A673 (cell line): ENCODE measurements around the gene SNED1. TPM values are rescaled to one million over a fixed set of nuclear protein-coding genes. Genes with fewer than 3 reads are reported as not detected.

Experiments used
- BruUV-seq: library from RNA; stranded (reverse); fragments of 400-500 nt; replicated peaks from 2 replicates; lab custom pipeline; 2021; lab: Mats Ljungman, UMichigan
- CTCF ChIA-PET: fragments of 300-600 bp; sonication (Branson Sonifier 250); formaldehyde crosslinking; loops from one replicate; lab custom pipeline; 2022; ENCODE audit warnings: antibody characterized with exemption; lab: Charles Lee
- POLR2A ChIA-PET: fragments of 300-600 bp; sonication (Branson Sonifier 250); formaldehyde crosslinking; loops from one replicate; lab custom pipeline; 2022; ENCODE audit warnings: antibody characterized with exemption; ENCODE audit not compliant: low non-redundant PET; lab: Charles Lee
- DNase-seq: peaks from one replicate; pipeline ENCODE4 v3.0.0-alpha.2; 2015; ENCODE audit warnings: low spot score
- H3K27ac ChIP-seq: fragments of 200-600 bp; sonication (generic); 2 replicates; pipeline ENCODE4 v1.5.1; 2016; ENCODE audit warnings: mixed run types, low read depth, mild to moderate bottlenecking, mixed read lengths, antibody characterized with exemption, low read length; ENCODE audit not compliant: poor library complexity, severe bottlenecking
- H3K27me3 ChIP-seq: fragments of 200-600 bp; sonication (generic); replicated peaks from 2 replicates; pipeline ENCODE4 v1.6.1; 2017; ENCODE audit warnings: mixed run types, low read depth, mild to moderate bottlenecking, mixed read lengths, antibody characterized with exemption, low read length; ENCODE audit not compliant: insufficient read depth, poor library complexity
- H3K36me3 ChIP-seq: fragments of 200-600 bp; sonication (generic); 2 replicates; pipeline ENCODE4 v1.6.1; 2016; ENCODE audit warnings: mixed run types, mild to moderate bottlenecking, mixed read lengths, antibody characterized with exemption, low read length; ENCODE audit not compliant: insufficient read depth, poor library complexity, severe bottlenecking
- H3K4me1 ChIP-seq: fragments of 200-600 bp; sonication (generic); 2 replicates; pipeline ENCODE4 v1.6.1; 2017; ENCODE audit warnings: mixed run types, mild to moderate bottlenecking, mixed read lengths, antibody characterized with exemption, low read length; ENCODE audit not compliant: insufficient read depth, poor library complexity, severe bottlenecking
- H3K4me3 ChIP-seq: fragments of 200-600 bp; sonication (generic); 2 replicates; pipeline ENCODE4 v1.5.1; 2016; ENCODE audit warnings: low read depth, mixed run types, mild to moderate bottlenecking, mixed read lengths, low read length; ENCODE audit not compliant: poor library complexity, severe bottlenecking
- H3K9me3 ChIP-seq: fragments of 200-600 bp; sonication (generic); 2 replicates; pipeline ENCODE4 v1.6.1; 2016; ENCODE audit warnings: mixed run types, low read depth, mild to moderate bottlenecking, mixed read lengths, antibody characterized with exemption, low read length; ENCODE audit not compliant: poor library complexity, severe bottlenecking
- EZH2 ChIP-seq: fragments of 200-600 bp; sonication (generic); IDR thresholded peaks from 2 replicates; pipeline ENCODE4 v1.6.1; 2017; ENCODE audit warnings: borderline replicate concordance, low read depth, mild to moderate bottlenecking, mixed read lengths, antibody characterized with exemption, low read length; ENCODE audit not compliant: poor library complexity, severe bottlenecking
- intact Hi-C: fragments of 100-400 bp; cut with micrococcal nuclease; formaldehyde crosslinking; loops from one replicate; pipeline ENCODE4 v1.10.0; 2022; ENCODE audit not compliant: unreplicated experiment
- total RNA-seq: library from RNA; stranded (reverse); gene quantifications from 2 replicates; pipeline ENCODE4 v1.2.3, GENCODE V29; 2021
- TF ChIP-seq, protein P1 (sequence below): fragments of 300-800, 200-600 bp; sonication (generic); conservative IDR thresholded peaks from 2 replicates; pipeline ENCODE4 v1.5.1; 2017; ENCODE audit warnings: low read depth, mild to moderate bottlenecking, antibody characterized with exemption, low read length, moderate library complexity, mixed read lengths

The SNED1 gene
- total RNA-seq, 1 experiment from 2014 or later = 3.0 TPM

DNA sequence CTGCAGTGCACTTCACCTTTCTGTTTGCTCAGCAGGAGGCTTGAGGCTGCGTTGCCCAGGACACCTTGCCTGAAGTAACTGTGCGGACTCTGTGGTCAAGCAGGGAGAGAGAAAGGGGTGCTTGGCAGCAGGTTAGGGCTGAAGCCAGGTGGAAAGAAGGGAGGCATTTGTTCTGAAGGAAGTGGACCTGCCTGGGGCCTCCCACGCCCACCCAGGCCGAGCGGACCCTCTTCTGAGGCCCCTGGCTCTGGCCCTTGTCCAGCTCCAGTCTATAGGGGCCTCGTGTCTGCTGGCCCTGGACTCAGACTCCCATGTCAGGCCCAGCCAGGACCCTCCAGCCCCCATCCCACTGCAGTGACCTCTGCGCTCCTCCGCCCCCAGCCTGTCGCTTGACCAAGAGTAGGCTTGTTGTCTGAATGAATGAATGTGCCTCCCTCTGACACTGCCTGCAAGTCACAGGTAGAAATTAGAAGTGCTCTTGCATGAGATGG, 2.5 kb downstream of the SNED1 start:
- DNase-seq = no peak
- POLR2A ChIA-PET = no interaction called here
- no peak for TF ChIP-seq EZH2
- TF ChIP-seq, protein P1, sequence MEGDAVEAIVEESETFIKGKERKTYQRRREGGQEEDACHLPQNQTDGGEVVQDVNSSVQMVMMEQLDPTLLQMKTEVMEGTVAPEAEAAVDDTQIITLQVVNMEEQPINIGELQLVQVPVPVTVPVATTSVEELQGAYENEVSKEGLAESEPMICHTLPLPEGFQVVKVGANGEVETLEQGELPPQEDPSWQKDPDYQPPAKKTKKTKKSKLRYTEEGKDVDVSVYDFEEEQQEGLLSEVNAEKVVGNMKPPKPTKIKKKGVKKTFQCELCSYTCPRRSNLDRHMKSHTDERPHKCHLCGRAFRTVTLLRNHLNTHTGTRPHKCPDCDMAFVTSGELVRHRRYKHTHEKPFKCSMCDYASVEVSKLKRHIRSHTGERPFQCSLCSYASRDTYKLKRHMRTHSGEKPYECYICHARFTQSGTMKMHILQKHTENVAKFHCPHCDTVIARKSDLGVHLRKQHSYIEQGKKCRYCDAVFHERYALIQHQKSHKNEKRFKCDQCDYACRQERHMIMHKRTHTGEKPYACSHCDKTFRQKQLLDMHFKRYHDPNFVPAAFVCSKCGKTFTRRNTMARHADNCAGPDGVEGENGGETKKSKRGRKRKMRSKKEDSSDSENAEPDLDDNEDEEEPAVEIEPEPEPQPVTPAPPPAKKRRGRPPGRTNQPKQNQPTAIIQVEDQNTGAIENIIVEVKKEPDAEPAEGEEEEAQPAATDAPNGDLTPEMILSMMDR = no peak
- peaks cover 23% of the 10 kb centered on the region for H3K9me3 ChIP-seq
- no peaks in the 10 kb centered on the region for H3K4me1 ChIP-seq
- CTCF ChIA-PET = no interaction called here
- intact Hi-C loops = no loop called here
- no peaks in the 10 kb centered on the region for H3K36me3 ChIP-seq
- H3K27ac ChIP-seq = no peak overlapping the region
- no TSS peak for BruUV-seq
- no peaks in the 10 kb centered on the region for H3K27me3 ChIP-seq
- H3K4me3 ChIP-seq = no peak overlapping the region

DNA sequence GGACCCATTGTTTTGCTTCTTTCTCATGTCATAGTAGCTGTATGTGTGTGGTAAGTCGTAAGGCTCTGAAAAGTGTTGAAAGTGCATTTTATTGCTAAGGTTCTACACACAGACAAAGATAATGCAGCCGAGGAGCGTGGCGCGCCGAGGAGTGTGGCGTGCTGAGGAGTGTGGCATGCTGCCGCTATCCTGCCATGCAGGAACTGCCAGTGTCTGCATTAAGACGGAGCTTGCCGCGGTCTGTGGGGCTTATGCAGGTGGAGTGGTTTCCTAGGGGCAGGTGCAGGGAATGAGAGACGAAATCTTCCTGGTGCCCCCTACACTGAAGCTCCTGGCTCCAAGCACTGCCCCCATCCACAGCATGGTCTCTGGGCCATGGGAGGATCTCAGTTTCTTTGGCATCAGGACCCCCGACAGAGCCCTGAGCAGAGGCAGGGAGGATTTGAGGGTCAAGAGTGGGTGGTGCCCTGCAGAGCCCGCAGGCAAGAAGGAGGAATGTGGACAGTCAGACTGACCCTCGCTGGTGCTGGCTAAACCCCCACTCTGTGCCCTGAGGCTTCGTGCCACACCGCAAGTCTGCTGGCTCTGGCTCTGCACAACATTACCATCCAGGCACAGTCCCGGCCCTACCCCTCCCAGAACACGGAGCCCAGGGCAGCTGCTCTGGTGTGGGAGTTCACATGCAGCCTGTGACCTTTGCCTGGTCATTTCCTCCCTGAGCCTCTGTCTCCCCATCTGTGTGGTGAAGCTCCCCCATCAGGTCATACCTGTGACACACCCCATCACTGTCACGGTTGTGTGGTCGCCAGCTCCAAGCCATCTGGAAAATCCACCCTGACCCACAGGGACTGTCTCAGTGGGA, 3.2 kb downstream of the SNED1 start:
- DNase-seq = no peak
- ChIA-PET POLR2A (no interaction called here), CTCF (no interaction called here)
- peaks cover 23% of the 10 kb centered on the region for H3K9me3 ChIP-seq
- H3K36me3 ChIP-seq = no peaks in the 10 kb centered on the region
- H3K27ac ChIP-seq = no peak overlapping the region
- H3K4me3 ChIP-seq = no peak overlapping the region
- intact Hi-C loops = no loop called here
- TF ChIP-seq EZH2 = no peak
- TF ChIP-seq, protein P1 = no peak
- BruUV-seq = no TSS peak
- no peaks in the 10 kb centered on the region for H3K27me3 ChIP-seq
- H3K4me1 ChIP-seq = no peaks in the 10 kb centered on the region

DNA sequence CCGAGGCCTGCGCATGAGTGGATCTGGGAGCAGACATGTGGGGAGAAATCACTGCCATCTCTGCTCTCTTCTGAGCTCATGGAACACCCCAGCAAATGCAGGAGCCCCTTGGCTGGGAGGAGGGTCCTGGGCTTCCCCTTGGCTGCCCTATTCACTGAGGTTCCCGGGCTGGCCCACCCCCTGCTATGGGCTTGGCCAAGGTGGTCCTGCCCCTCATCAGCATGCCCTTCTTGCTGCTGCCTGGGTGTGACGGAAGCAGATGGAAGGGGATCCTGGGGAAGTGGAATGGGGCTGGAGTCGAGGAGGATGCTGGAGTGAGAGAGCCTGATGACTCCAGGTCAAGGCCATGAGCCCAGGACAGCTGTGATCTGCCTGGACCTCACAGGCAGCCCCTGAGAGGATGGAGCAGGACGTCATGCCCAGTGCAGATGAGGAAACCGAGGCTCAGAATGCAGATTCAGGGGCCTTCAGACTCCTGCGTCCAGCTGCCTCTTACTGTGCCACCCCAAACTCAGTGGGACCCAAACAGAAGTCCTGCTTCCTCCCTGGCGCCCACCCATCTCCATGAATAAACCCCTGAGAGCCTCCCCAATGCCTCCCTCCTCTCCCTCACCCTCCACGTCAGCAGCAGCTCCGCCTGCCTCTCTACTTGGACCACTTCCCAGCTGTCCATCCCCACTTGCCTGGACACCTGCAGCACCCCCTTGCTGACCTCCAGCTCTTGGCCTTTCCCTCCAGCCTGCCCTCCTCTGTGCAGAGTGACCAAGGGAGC, 4.0 kb downstream of the SNED1 start:
- no peak overlapping the region for H3K27ac ChIP-seq
- ChIA-PET POLR2A (no interaction called here), CTCF (no interaction called here)
- no peaks in the 10 kb centered on the region for H3K4me1 ChIP-seq
- DNase-seq = no peak
- H3K9me3 ChIP-seq = peaks cover 23% of the 10 kb centered on the region
- H3K27me3 ChIP-seq = no peaks in the 10 kb centered on the region
- no peak overlapping the region for H3K4me3 ChIP-seq
- intact Hi-C loops = no loop called here
- BruUV-seq = no TSS peak
- no peak for TF ChIP-seq EZH2
- TF ChIP-seq, protein P1 = no peak
- no peaks in the 10 kb centered on the region for H3K36me3 ChIP-seq
